Kasumi-1 (cell line): ENCODE measurements around the gene LCE2A.

Source experiments
- DNase-seq, 2 experiments: peaks; one replicate each; lab custom pipeline; 2025; lab: John Stamatoyannopoulos, UW

Gene LCE2A

GRCh38 chr1:152743371-152744145 lies 45.4 kb downstream of the LCE2A start:
- no peak for DNase-seq

GRCh38 chr1:152745289-152745704 lies 47.2 kb downstream of the LCE2A start:
- DNase-seq = no peak

- no peak for DNase-seq
Observed at GRCh38 chr1:152745765-152746444, 47.8 kb downstream of the LCE2A start.

- no peak for DNase-seq
Observed at GRCh38 chr1:152747831-152748230, 49.7 kb downstream of the LCE2A start.
